ENCODE data around the gene TRIM62.

TRIM62 gene

DNA sequence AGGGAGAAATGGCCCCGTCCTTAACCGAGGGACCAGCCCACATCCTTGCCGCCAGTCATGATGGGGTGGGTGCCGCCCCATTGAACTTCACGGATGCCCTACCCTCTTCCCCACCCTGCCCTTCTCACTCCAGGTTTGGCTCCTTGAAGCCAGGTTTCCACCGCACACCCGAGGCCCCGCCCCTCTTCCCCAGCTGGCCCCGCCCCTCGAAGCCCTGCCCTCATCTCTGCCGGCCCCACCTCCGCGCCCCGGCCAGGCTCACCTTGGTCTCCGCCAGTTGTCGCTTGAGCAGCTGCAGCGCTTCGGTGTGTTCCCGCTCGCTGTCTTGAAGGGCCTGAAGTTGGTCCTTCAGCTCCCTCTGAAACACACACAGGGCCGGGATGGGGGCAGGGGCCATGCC lies 16.6 kb downstream of the TRIM62 start:
- no peak for DNase-seq
- no peak overlapping the region for H3K23ac ChIP-seq (ENCODE audit: low read length in 2 of 2)
- no peak overlapping the region for H3K14ac ChIP-seq (ENCODE audit: low read length in 2 of 2)
- peak overlapping the region; percentile 9 for H4K8ac ChIP-seq (ENCODE audit: low read length)
- H2BK120ac ChIP-seq (ENCODE audit: low read depth, low read length) = peak overlapping the region; percentile 59
- H3K9ac ChIP-seq (ENCODE audit: low read length) = no peak overlapping the region
- H3K4ac ChIP-seq (ENCODE audit: low read depth in 1 of 2, low read length in 2 of 2) = no peak overlapping the region
- 67% methylated on average over 21 of the region's 21 CpGs for WGBS
- H3K4me3 ChIP-seq (ENCODE audit: insufficient read depth in 1 of 2, low read depth in 1 of 2, low read length in 2 of 2) = no peak overlapping the region
- H2BK12ac ChIP-seq (ENCODE audit: low read length in 2 of 2) = no peak overlapping the region
- H3K18ac ChIP-seq (ENCODE audit: low read depth in 1 of 2, low read length in 2 of 2) = peak overlapping the region in 1 of 2 experiments; percentile 19
- peak overlapping the region; percentile 66 for H2BK5ac ChIP-seq (ENCODE audit: low read depth, low read length, poor library complexity, severe bottlenecking)
- H3K36me3 ChIP-seq (ENCODE audit: control insufficient read depth in 1 of 2, insufficient read depth in 2 of 2, low read depth in 1 of 2, low read length in 2 of 2) = peaks cover 4 to 34% of the 10 kb centered on the region in 2 experiments
- H3K4me1 ChIP-seq (ENCODE audit: control insufficient read depth, insufficient read depth, low read depth, low read length) = peaks cover 58% of the 10 kb centered on the region
- H2BK15ac ChIP-seq (ENCODE audit: low read depth, poor library complexity, severe bottlenecking) = peak overlapping the region; percentile 50
- H3K4me2 ChIP-seq (ENCODE audit: low read length, poor library complexity, severe bottlenecking) = no peak overlapping the region
- peak overlapping the region; percentile 97 for H3K27ac ChIP-seq (ENCODE audit: low read length, poor library complexity, severe bottlenecking)
- peaks cover 11% of the 10 kb centered on the region for H3K79me1 ChIP-seq (replicated peaks; ENCODE audit: low read length, poor library complexity, severe bottlenecking)
- no peaks in the 10 kb centered on the region for H3K9me3 ChIP-seq (ENCODE audit: control insufficient read depth, low read length)
- H3K27me3 ChIP-seq (ENCODE audit: control insufficient read depth in 1 of 2, insufficient read depth in 1 of 2, low read length in 2 of 2) = peaks cover 0 to 5% of the 10 kb centered on the region in 2 experiments
- peak overlapping the region; percentile 58 for H4K91ac ChIP-seq (ENCODE audit: low read length)
- H2AK5ac ChIP-seq (ENCODE audit: low read length, severe bottlenecking) = peak overlapping the region; percentile 87
- no peak overlapping the region for H2AFZ ChIP-seq (ENCODE audit: low read depth, low read length)

DNA sequence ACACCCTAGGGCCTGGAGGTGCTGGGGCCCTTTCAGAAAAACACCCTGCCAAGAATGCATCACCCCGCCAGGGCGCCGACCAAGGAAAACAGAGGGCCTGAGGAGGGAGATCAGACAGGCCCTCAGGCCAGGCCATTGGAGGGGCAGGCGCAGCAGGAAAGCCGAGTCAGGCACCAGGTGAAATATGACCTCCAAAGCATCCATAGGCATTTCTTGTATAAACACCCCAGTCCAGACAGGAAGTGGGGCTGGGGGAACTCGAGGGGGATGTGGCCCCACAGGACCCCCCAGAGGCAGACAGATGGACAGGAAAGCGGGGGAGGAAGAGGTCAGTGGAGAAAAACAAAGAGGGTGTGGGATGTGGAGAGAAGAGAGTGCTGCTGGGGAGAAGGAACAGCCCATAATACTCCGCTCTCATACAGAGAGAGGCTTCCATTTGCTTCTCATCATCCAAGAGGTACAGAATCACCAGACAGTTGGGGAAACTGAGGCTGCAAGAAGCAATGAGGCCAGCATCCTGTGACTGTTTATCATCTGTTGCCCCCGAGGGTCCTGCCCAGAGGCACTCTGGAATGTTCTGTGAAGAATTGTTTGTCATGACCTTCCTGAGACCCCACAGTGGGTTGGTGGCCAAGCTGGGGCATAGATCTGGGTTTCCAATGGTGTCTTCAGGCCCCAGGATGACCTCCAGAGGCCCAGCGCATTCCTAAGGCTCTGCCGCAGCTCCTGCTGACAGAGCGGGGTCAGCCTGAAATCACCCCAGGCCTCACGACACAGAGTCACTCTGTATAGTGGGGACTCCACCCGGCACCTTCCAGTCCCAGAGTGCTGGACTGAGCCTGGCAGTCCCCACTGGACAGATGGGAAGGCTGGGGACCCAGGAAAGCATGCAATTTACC lies 18.0 kb downstream of the TRIM62 start:
- DNase-seq = peak; percentile 53
- Histone ChIP-seq H3K14ac (ENCODE audit: low read length in 2 of 2) (peak overlapping the region in 1 of 2 experiments; percentile 57), H3K9me3 (ENCODE audit: control insufficient read depth, low read length) (no peaks in the 10 kb centered on the region), H3K4ac (ENCODE audit: low read depth in 1 of 2, low read length in 2 of 2) (peak overlapping the region; percentile 39 to 76), H4K8ac (ENCODE audit: low read length) (peak overlapping the region; percentile 95), H3K18ac (ENCODE audit: low read depth in 1 of 2, low read length in 2 of 2) (peak overlapping the region; percentile 75 to 81), H2BK15ac (ENCODE audit: low read depth, poor library complexity, severe bottlenecking) (peak overlapping the region; percentile 98), H3K79me1 (replicated peaks; ENCODE audit: low read length, poor library complexity, severe bottlenecking) (peaks cover 18% of the 10 kb centered on the region), H4K91ac (ENCODE audit: low read length) (peak overlapping the region; percentile 94), H3K4me1 (ENCODE audit: control insufficient read depth, insufficient read depth, low read depth, low read length) (peaks cover 55% of the 10 kb centered on the region), H3K27me3 (ENCODE audit: control insufficient read depth in 1 of 2, insufficient read depth in 1 of 2, low read length in 2 of 2) (peaks cover 0 to 5% of the 10 kb centered on the region in 2 experiments), H3K4me3 (ENCODE audit: insufficient read depth in 1 of 2, low read depth in 1 of 2, low read length in 2 of 2) (no peak overlapping the region), H3K27ac (ENCODE audit: low read length, poor library complexity, severe bottlenecking) (peak overlapping the region; percentile 97), H2BK5ac (ENCODE audit: low read depth, low read length, poor library complexity, severe bottlenecking) (peak overlapping the region; percentile 90), H2BK120ac (ENCODE audit: low read depth, low read length) (peak overlapping the region; percentile 77), H2AFZ (ENCODE audit: low read depth, low read length) (no peak overlapping the region), H2BK12ac (ENCODE audit: low read length in 2 of 2) (peak overlapping the region; percentile 59 to 66), H3K9ac (ENCODE audit: low read length) (no peak overlapping the region), H3K36me3 (ENCODE audit: control insufficient read depth in 1 of 2, insufficient read depth in 2 of 2, low read depth in 1 of 2, low read length in 2 of 2) (peaks cover 8 to 43% of the 10 kb centered on the region in 2 experiments), H3K4me2 (ENCODE audit: low read length, poor library complexity, severe bottlenecking) (peak overlapping the region; percentile 24), H3K23ac (ENCODE audit: low read length in 2 of 2) (peak overlapping the region in 1 of 2 experiments; percentile 23), H2AK5ac (ENCODE audit: low read length, severe bottlenecking) (peak overlapping the region; percentile 99)
- WGBS = 23% methylated on average over 12 of the region's 14 CpGs

- no peaks in the 10 kb centered on the region for H3K9me3 ChIP-seq (ENCODE audit: control insufficient read depth, low read length)
- no peak overlapping the region for H3K4me2 ChIP-seq (ENCODE audit: low read length, poor library complexity, severe bottlenecking)
- peak overlapping the region; percentile 100 for H2AK5ac ChIP-seq (ENCODE audit: low read length, severe bottlenecking)
- no peak overlapping the region for H2AFZ ChIP-seq (ENCODE audit: low read depth, low read length)
- peaks cover 12% of the 10 kb centered on the region for H3K79me1 ChIP-seq (replicated peaks; ENCODE audit: low read length, poor library complexity, severe bottlenecking)
- H3K4me1 ChIP-seq (ENCODE audit: control insufficient read depth, insufficient read depth, low read depth, low read length) = peaks cover 49% of the 10 kb centered on the region
- H3K4ac ChIP-seq (ENCODE audit: low read depth in 1 of 2, low read length in 2 of 2) = no peak overlapping the region
- DNase-seq = no peak
- H3K14ac ChIP-seq (ENCODE audit: low read length in 2 of 2) = no peak overlapping the region
- no peak overlapping the region for H3K23ac ChIP-seq (ENCODE audit: low read length in 2 of 2)
- peak overlapping the region; percentile 77 for H3K27ac ChIP-seq (ENCODE audit: low read length, poor library complexity, severe bottlenecking)
- peak overlapping the region; percentile 30 for H2BK15ac ChIP-seq (ENCODE audit: low read depth, poor library complexity, severe bottlenecking)
- WGBS = 95% methylated on average over 2 of the region's 2 CpGs
- H2BK12ac ChIP-seq (ENCODE audit: low read length in 2 of 2) = peak overlapping the region; percentile 1 to 3
- H4K8ac ChIP-seq (ENCODE audit: low read length) = no peak overlapping the region
- H3K4me3 ChIP-seq (ENCODE audit: insufficient read depth in 1 of 2, low read depth in 1 of 2, low read length in 2 of 2) = no peak overlapping the region
- no peak overlapping the region for H3K18ac ChIP-seq (ENCODE audit: low read depth in 1 of 2, low read length in 2 of 2)
- H2BK5ac ChIP-seq (ENCODE audit: low read depth, low read length, poor library complexity, severe bottlenecking) = peak overlapping the region; percentile 31
- no peak overlapping the region for H2BK120ac ChIP-seq (ENCODE audit: low read depth, low read length)
- H3K27me3 ChIP-seq (ENCODE audit: control insufficient read depth in 1 of 2, insufficient read depth in 1 of 2, low read length in 2 of 2) = peaks cover 0 to 5% of the 10 kb centered on the region in 2 experiments
- H3K36me3 ChIP-seq (ENCODE audit: control insufficient read depth in 1 of 2, insufficient read depth in 2 of 2, low read depth in 1 of 2, low read length in 2 of 2) = peaks cover 19 to 48% of the 10 kb centered on the region in 2 experiments
- no peak overlapping the region for H3K9ac ChIP-seq (ENCODE audit: low read length)
- H4K91ac ChIP-seq (ENCODE audit: low read length) = no peak overlapping the region
These were observed 19.7 kb downstream of the TRIM62 start for GRCh38 chr1:33162141-33162540.

DNA sequence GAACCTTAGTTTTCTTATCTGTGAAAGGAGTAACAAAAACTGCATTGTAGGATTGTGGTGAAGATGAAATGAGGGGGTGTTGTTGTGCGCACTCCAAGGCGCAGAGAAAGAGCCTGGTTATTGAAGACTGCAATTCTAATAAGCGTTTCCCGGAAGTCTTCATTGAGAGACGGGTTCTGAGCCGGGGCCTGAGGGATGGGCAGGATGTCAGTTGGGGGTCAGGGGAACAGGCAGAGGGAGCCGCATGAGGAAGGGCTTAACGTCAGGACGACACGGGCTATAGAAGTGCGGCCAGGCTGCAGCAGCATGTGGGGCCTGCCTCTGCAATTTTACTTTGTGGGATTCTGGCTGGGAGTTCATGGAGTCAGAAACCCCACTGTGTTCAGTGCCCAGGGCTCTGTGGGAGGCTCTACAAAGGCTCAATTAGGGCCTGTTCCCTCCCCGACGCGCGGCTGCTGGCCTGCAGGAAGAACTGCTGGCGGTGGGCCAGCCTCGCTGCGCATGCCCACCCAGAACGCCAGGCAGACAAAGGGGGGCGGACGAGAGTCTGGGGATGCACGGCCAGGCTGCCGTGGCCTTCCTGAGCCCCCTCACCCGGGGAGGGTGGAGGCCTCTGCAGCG lies 20.7 kb downstream of the TRIM62 start:
- Histone ChIP-seq H3K18ac (ENCODE audit: low read depth in 1 of 2, low read length in 2 of 2) (peak overlapping the region in 1 of 2 experiments; percentile 37), H4K91ac (ENCODE audit: low read length) (peak overlapping the region; percentile 69), H3K27ac (ENCODE audit: low read length, poor library complexity, severe bottlenecking) (peak overlapping the region; percentile 95), H3K79me1 (replicated peaks; ENCODE audit: low read length, poor library complexity, severe bottlenecking) (peaks cover 12% of the 10 kb centered on the region), H3K9ac (ENCODE audit: low read length) (no peak overlapping the region), H4K8ac (ENCODE audit: low read length) (peak overlapping the region; percentile 15), H2BK15ac (ENCODE audit: low read depth, poor library complexity, severe bottlenecking) (no peak overlapping the region), H3K23ac (ENCODE audit: low read length in 2 of 2) (no peak overlapping the region), H3K9me3 (ENCODE audit: control insufficient read depth, low read length) (no peaks in the 10 kb centered on the region), H3K36me3 (ENCODE audit: control insufficient read depth in 1 of 2, insufficient read depth in 2 of 2, low read depth in 1 of 2, low read length in 2 of 2) (peaks cover 19 to 52% of the 10 kb centered on the region in 2 experiments), H3K4me3 (ENCODE audit: insufficient read depth in 1 of 2, low read depth in 1 of 2, low read length in 2 of 2) (no peak overlapping the region), H3K4ac (ENCODE audit: low read depth in 1 of 2, low read length in 2 of 2) (no peak overlapping the region), H3K27me3 (ENCODE audit: control insufficient read depth in 1 of 2, insufficient read depth in 1 of 2, low read length in 2 of 2) (peaks cover 0 to 5% of the 10 kb centered on the region in 2 experiments), H3K4me1 (ENCODE audit: control insufficient read depth, insufficient read depth, low read depth, low read length) (peaks cover 54% of the 10 kb centered on the region), H3K4me2 (ENCODE audit: low read length, poor library complexity, severe bottlenecking) (no peak overlapping the region), H2AFZ (ENCODE audit: low read depth, low read length) (no peak overlapping the region), H2BK5ac (ENCODE audit: low read depth, low read length, poor library complexity, severe bottlenecking) (peak overlapping the region; percentile 84), H2BK12ac (ENCODE audit: low read length in 2 of 2) (peak overlapping the region; percentile 11 to 31), H2AK5ac (ENCODE audit: low read length, severe bottlenecking) (peak overlapping the region; percentile 100), H2BK120ac (ENCODE audit: low read depth, low read length) (no peak overlapping the region), H3K14ac (ENCODE audit: low read length in 2 of 2) (no peak overlapping the region)
- WGBS = 82% methylated on average over 25 of the region's 25 CpGs
- DNase-seq = no peak
